Activated CD4-positive, alpha-beta T cell treated with anti-CD3 and anti-CD28 coated beads for 36 hours (primary cell): Measurements from ENCODE around the gene SCAMP4. TPM values are rescaled to one million over a fixed set of nuclear protein-coding genes. Genes with fewer than 3 reads are reported as not detected.

Experiments
- ATAC-seq: fragments of 200-7000 bp; cut with Tn5 transposase; one replicate; pipeline ENCODE4 v1.10.0; 2021; ENCODE audit warnings: mild to moderate bottlenecking, moderate library complexity
- CTCF ChIA-PET: fragments of 350-600 bp; sonication (Branson Sonifier 250); formaldehyde crosslinking; loops from one replicate; lab custom pipeline; 2021; ENCODE audit warnings: antibody characterized with exemption; lab: Charles Lee
- POLR2A ChIA-PET: fragments of 350-600 bp; sonication (Branson Sonifier 250); formaldehyde crosslinking; loops from one replicate; lab custom pipeline; 2021; ENCODE audit warnings: antibody characterized with exemption, inconsistent platforms; lab: Charles Lee
- DNase-seq: peaks from one replicate; pipeline ENCODE4 v3.0.0-alpha.2; 2020
- H3K27ac Mint-ChIP-seq: one replicate; pipeline ENCODE4 v1.8.0; 2021; ENCODE audit warnings: mixed read lengths
- H3K27me3 Mint-ChIP-seq: one replicate; pipeline ENCODE4 v1.8.0; 2021; ENCODE audit warnings: mixed read lengths
- H3K36me3 Mint-ChIP-seq: one replicate; pipeline ENCODE4 v1.8.0; 2021; ENCODE audit warnings: low read depth, mixed read lengths
- H3K4me1 Mint-ChIP-seq: one replicate; pipeline ENCODE4 v1.8.0; 2021; ENCODE audit warnings: mixed read lengths
- H3K4me3 Mint-ChIP-seq: one replicate; pipeline ENCODE4 v1.8.0; 2021; ENCODE audit warnings: mild to moderate bottlenecking, moderate library complexity, mixed read lengths
- H3K9me3 Mint-ChIP-seq: one replicate; pipeline ENCODE4 v1.8.0; 2021; ENCODE audit warnings: low read depth, mixed read lengths
- intact Hi-C, 2 experiments: fragments of 100-400 bp; cut with DNase I in 1 of 2; cut with micrococcal nuclease in 1 of 2; formaldehyde crosslinking; loops; one replicate each; pipeline versions ENCODE4 v1.14.2 to v1.15.1; 2022 to 2024; cut with DNase I, micrococcal nuclease
- total RNA-seq, 2 experiments: library from RNA; stranded (reverse); gene quantifications; one replicate each; pipeline ENCODE4 v1.2.3, GENCODE V29; 2021

Gene SCAMP4, protein sequence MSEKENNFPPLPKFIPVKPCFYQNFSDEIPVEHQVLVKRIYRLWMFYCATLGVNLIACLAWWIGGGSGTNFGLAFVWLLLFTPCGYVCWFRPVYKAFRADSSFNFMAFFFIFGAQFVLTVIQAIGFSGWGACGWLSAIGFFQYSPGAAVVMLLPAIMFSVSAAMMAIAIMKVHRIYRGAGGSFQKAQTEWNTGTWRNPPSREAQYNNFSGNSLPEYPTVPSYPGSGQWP
- 10 to 100 TPM; 20.5 to 25.6 TPM for total RNA-seq

DNA sequence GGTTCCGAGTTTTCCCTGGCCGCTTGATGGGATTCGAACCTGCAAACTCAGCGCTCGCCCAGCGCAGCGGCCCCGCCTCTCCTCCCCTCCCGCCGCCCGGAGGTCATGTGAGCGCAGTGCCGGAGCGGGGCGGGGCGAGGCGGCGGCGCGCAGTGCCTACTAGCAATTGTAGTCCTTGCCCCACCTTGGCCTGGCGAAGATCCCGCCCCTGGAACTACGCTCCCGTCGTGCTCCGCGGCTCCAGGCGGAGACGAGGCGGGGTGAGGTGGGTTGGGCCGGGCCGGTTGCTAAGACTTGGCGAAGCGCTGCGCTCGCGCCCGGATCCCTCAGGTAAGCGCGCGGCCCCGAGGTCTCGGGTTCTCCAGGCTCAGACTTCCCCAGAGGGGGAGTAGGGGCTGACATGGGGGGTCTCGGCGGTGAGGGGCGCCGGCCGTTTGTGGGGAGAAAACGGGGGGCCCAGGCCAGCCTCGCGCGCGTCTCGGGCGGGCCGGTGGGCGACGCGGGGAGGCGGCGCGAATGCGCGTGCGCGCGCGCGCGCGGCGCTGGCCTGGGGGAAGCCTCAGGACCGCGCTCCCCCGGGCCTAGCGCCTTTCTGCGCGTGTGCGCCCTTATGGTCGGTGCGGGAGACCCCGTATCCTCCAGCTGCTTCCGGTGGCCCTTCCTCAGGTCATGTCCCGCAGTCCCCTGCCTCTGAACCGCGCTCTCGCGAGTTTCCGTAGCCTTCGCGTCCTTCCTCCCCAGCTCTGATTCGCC is at the start of gene SCAMP4, which contains the start of gene ADAT3:
TSS of gene SCAMP4 (plus strand) at position 290 of the 753 bp plus-strand sequence. CDS start 9,621 bp downstream, outside the sequence.
TSS of gene ADAT3 (plus strand) at position 290 of the 753 bp plus-strand sequence. CDS start 6,649 bp downstream, outside the sequence.
- Mint-ChIP-seq H3K27ac (peak within 1 kb of the TSS; percentile 82), H3K9me3 (no peaks in the 10 kb centered on the region), H3K4me3 (peak within 1 kb of the TSS; percentile 84), H3K36me3 (peaks cover 6% of the 10 kb centered on the region), H3K4me1 (peaks cover 46% of the 10 kb centered on the region), H3K27me3 (no peaks in the 10 kb centered on the region)
- intact Hi-C loops: loop anchor here (1.0 to 2.0 kb wide), 10 partner anchors 20 to 331 kb away; partner anchors contain the start of genes ABHD17A (in 2 of the 2), AP3D1 (in 1 of the 2), IZUMO4 (in 1 of the 2) and MOB3A (in 1 of the 2)
- peak; percentile 98 for ATAC-seq
- ChIA-PET CTCF (interaction anchor here (1.0 kb wide), 1 partner anchor 8 kb away, joined by 5 read pairs; no protein-coding TSS in a partner anchor), POLR2A (interaction anchor here (0.5 to 0.7 kb wide), 2 partner anchors 8 to 682 kb away, joined by 4 to 5 read pairs; no protein-coding TSS in a partner anchor)
- DNase-seq: peak; percentile 100

DNA sequence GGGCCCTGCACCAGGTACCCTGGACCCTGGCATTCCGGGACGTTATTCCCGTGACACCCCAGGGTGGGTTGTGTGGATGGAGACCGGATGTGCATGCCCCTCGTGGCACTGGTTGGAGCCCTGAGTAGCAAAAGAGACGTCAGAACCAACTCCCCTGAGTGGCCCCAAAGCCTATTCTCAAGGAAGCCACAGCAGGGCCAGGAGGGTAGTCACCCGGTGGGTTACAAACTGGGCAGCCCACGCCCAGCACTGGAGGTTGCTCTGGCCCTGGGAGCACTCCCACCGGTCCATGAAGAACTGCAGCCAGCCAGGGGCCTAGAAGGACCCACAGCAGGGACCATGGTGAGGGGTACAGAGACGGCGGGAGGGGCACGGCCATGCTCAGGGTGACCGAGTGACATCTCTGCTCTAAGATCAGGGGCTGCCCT is 49.4 kb upstream of the SCAMP4 start:
- Mint-ChIP-seq H3K9me3 (no peaks in the 10 kb centered on the region), H3K4me3 (peak overlapping the region; percentile 78)
- CTCF ChIA-PET: interaction anchor here (0.6 kb wide), 1 partner anchor 452 kb away, joined by 4 read pairs; no protein-coding TSS in a partner anchor

DNA sequence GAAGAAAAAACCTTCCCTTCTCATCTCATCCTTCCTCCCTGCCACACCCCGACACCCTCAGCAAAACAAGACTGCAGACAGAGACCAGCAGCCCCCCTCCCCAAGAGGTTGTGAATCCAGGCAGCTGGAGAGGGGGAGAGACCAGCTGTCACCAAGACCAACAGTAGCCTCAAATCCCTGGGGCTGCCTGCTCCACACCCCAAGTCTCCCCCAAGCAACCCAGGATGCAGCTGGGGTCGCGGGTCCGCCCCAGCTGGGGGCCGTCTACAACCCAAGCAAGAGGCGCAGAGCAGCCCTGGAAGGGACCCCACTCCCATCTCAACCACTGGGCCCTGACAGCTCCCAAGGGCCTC is 48.9 kb upstream of the SCAMP4 start:
- ChIA-PET POLR2A (interaction anchor here (0.6 to 1.1 kb wide), 2 partner anchors 9 to 11 kb away, joined by 3 to 4 read pairs; no protein-coding TSS in a partner anchor), CTCF (interaction anchor here (0.6 kb wide), 1 partner anchor 453 kb away, joined by 4 read pairs; no protein-coding TSS in a partner anchor)
- H3K27me3 Mint-ChIP-seq: no peaks in the 10 kb centered on the region
- H3K4me1 Mint-ChIP-seq: peaks cover 66% of the 10 kb centered on the region
- DNase-seq (no peak), ATAC-seq (no peak)
- H3K4me3 Mint-ChIP-seq: peak overlapping the region; percentile 78
- peak overlapping the region; percentile 86 for H3K27ac Mint-ChIP-seq
- H3K9me3 Mint-ChIP-seq: no peaks in the 10 kb centered on the region
- intact Hi-C loops: loop anchor here in 1 of 2 experiments (10.0 kb wide), 1 partner anchor 792 kb away; the partner anchor contains the start of gene ARHGAP45
- peaks cover 2% of the 10 kb centered on the region for H3K36me3 Mint-ChIP-seq

More for the DNA sequence above, 49.4 kb upstream of the SCAMP4 start:
- POLR2A ChIA-PET: no interaction called here
- DNase-seq (peak; percentile 63), ATAC-seq (peak; percentile 40)
- intact Hi-C loops: loop anchor here (1.0 to 10.0 kb wide), 3 partner anchors 7 to 791 kb away; partner anchors contain the start of genes KLF16 (in 2 of the 2), ARHGAP45 (in 1 of the 2) and ATP8B3 (in 1 of the 2)
- no peaks in the 10 kb centered on the region for H3K27me3 Mint-ChIP-seq
- peaks cover 2% of the 10 kb centered on the region for H3K36me3 Mint-ChIP-seq
- peaks cover 66% of the 10 kb centered on the region for H3K4me1 Mint-ChIP-seq
- peak overlapping the region; percentile 86 for H3K27ac Mint-ChIP-seq

DNA sequence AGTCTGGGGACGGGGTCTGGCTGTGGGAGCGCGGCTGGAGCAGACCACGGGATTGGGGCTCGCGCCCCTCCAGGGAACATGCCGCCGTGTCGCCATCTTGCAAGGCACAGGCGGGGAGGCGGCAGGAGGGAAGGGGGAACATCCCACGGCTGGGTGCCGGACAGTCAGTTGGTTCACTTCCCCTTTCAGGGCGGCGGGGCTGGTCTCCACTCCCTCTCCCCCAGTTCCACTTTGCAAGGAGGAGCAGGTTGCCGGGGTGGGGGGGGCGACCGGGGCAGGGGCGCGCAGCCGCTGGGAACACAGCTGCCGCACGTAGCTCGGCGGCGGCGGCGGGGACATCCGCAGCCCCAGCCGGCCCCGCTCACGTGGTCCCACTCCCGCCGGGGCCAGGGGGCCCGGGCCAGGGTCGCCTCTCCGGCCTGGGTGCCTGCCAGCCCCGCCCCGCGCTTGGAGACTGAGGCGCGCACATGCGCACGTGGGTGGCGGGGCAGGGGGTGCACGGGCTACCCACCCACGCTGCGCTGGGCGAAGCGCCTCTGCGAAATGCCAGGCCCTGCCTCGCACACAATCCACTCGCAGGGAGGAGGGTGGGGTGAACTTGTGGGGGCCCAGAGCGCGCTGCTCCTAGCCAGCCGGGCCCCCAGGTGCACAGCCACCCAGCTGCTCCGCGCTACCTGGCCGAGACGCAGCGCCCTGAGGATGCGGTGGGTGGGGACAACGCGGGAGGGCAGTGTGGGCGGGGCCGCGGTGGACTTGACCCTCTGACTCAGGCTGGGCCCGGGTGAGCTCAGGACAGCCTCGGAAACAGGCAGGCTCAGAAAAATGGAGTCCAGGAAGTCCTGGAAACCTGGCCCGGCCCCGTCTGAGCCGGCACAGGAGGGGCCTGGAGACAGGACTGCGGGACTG is 48.2 kb upstream of the SCAMP4 start:
- intact Hi-C loops: loop anchor here in 1 of 2 experiments (10.0 kb wide), 1 partner anchor 792 kb away; the partner anchor contains the start of gene ARHGAP45
- peaks cover 2% of the 10 kb centered on the region for H3K36me3 Mint-ChIP-seq
- peak overlapping the region; percentile 86 for H3K27ac Mint-ChIP-seq
- DNase-seq (peak; percentile 76), ATAC-seq (peak; percentile 11)
- peak overlapping the region; percentile 78 for H3K4me3 Mint-ChIP-seq
- POLR2A ChIA-PET: interaction anchor here (0.6 to 1.1 kb wide), 2 partner anchors 10 to 12 kb away, joined by 3 to 4 read pairs; no protein-coding TSS in a partner anchor
- H3K4me1 Mint-ChIP-seq: peaks cover 70% of the 10 kb centered on the region
- CTCF ChIA-PET: interaction anchor here (0.6 kb wide), 1 partner anchor 453 kb away, joined by 4 read pairs; no protein-coding TSS in a partner anchor
- no peaks in the 10 kb centered on the region for H3K27me3 Mint-ChIP-seq
- H3K9me3 Mint-ChIP-seq: no peaks in the 10 kb centered on the region

DNA sequence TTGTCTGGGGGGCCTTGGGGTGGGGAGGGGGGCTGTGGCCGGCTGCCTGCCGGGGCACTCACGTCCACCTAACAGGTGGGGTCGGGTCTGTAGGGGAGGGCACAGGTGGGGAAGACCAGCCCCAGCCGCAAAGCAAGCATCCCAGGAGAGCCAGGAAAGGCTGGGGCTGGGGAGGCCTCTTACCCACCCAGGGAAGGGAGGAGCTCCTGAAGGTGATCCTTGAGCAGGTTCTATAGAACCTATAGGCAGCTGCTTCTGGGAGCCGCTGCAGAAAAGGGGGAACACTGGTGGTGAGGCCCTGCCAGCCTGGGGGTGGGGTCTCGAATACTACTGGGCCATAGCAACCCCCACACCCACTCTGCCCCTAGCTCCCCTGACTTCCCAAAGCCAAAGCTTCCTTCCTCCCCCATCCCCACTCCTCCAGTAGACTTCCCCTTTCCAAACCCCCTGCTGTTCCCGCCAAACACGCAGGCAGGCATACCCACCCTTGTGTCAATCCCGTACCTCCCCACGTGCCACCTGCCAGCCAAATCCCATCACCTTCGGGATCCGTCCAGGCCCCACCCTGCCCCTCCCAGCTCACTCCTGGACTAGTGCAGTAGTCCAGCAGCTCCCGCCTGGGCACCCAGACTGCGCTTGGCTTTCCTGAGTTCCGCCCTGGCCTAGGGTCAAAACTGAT is 47.4 kb upstream of the SCAMP4 start:
- POLR2A ChIA-PET: interaction anchor here (1.1 kb wide), 1 partner anchor 13 kb away, joined by 3 read pairs; no protein-coding TSS in a partner anchor
- DNase-seq (no peak), ATAC-seq (no peak)
- Mint-ChIP-seq H3K36me3 (peaks cover 2% of the 10 kb centered on the region), H3K27ac (peak overlapping the region; percentile 47), H3K4me3 (peak overlapping the region; percentile 78), H3K27me3 (no peaks in the 10 kb centered on the region), H3K9me3 (no peaks in the 10 kb centered on the region), H3K4me1 (peaks cover 65% of the 10 kb centered on the region)
- intact Hi-C loops: loop anchor here in 1 of 2 experiments (10.0 kb wide), 1 partner anchor 793 kb away; the partner anchor contains the start of gene ARHGAP45
- CTCF ChIA-PET: interaction anchor here (0.6 to 0.7 kb wide), 2 partner anchors 206 to 372 kb away, joined by 3 read pairs; no protein-coding TSS in a partner anchor

DNA sequence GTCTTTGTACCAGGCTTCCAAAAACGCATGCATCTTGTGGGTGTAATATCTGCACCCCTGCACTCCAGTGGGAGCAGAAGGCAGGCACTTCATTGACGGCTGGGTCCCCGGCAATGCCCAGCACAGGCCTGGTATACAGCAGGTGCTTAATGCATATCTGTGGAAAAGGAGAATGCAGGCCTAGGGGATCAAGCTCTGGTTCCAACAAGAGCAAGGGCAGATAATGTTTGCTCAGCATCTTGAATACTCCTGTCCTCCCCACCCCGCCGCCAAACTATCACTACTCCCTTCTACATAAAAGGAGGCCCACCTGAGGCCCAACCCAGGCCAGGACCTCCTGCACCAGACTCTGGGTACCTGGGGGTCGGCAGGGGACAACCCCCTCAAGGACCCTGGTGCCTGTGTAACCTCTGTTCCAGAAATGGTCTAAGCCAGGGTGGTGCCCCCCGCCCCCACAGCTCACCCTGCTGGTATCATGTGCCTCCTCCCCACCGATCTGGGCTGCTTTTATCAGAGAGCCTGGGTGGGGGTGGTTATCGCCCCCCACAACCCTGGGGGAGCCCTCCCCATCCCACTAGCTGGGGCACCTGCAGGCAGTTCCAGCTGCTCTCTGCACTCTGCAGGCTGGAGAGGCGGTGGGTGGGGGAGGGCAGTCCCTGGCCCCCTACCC is 46.7 kb upstream of the SCAMP4 start:
- DNase-seq: no peak
- CTCF ChIA-PET: interaction anchor here (0.6 to 0.7 kb wide), 2 partner anchors 196 to 371 kb away, joined by 3 to 4 read pairs; no protein-coding TSS in a partner anchor
- POLR2A ChIA-PET: no interaction called here
- H3K4me1 Mint-ChIP-seq: peaks cover 58% of the 10 kb centered on the region
- no peak for ATAC-seq
- peak overlapping the region; percentile 47 for H3K27ac Mint-ChIP-seq
- H3K4me3 Mint-ChIP-seq: no peak overlapping the region
- H3K36me3 Mint-ChIP-seq: no peaks in the 10 kb centered on the region
- intact Hi-C loops: loop anchor here in 1 of 2 experiments (10.0 kb wide), 1 partner anchor 794 kb away; the partner anchor contains the start of gene ARHGAP45
- H3K9me3 Mint-ChIP-seq: no peaks in the 10 kb centered on the region
- no peaks in the 10 kb centered on the region for H3K27me3 Mint-ChIP-seq

DNA sequence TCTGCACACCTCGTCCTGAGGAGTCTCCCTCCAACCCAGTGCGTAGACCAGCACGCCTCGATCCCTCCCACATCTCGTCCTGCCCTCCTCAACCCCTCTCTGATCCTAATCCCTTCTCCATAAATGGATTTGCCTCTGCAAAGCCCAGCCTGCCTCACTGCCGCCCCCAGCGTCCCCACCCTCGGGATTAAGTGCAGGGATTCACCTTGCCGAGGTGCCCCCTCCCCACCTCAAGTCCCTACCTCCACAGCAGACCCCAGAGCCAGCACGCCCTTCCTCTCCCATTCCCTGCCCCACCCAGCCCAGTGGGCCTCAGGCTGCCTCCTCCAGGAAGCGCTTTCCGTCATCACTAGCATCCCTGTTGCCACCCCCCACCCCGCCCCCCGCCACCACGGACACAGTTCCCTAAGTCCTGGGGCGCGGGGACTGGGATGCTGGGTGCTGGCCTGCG is 45.8 kb upstream of the SCAMP4 start:
- CTCF ChIA-PET: no interaction called here
- DNase-seq: no peak
- peak overlapping the region; percentile 8 for H3K4me3 Mint-ChIP-seq
- intact Hi-C loops: loop anchor here in 1 of 2 experiments (10.0 kb wide), 1 partner anchor 795 kb away; the partner anchor contains the start of gene ARHGAP45
- no peak for ATAC-seq
- no peaks in the 10 kb centered on the region for H3K36me3 Mint-ChIP-seq
- H3K4me1 Mint-ChIP-seq: peaks cover 57% of the 10 kb centered on the region
- no peak overlapping the region for H3K27ac Mint-ChIP-seq
- H3K9me3 Mint-ChIP-seq: no peaks in the 10 kb centered on the region
- POLR2A ChIA-PET: no interaction called here
- H3K27me3 Mint-ChIP-seq: no peaks in the 10 kb centered on the region

DNA sequence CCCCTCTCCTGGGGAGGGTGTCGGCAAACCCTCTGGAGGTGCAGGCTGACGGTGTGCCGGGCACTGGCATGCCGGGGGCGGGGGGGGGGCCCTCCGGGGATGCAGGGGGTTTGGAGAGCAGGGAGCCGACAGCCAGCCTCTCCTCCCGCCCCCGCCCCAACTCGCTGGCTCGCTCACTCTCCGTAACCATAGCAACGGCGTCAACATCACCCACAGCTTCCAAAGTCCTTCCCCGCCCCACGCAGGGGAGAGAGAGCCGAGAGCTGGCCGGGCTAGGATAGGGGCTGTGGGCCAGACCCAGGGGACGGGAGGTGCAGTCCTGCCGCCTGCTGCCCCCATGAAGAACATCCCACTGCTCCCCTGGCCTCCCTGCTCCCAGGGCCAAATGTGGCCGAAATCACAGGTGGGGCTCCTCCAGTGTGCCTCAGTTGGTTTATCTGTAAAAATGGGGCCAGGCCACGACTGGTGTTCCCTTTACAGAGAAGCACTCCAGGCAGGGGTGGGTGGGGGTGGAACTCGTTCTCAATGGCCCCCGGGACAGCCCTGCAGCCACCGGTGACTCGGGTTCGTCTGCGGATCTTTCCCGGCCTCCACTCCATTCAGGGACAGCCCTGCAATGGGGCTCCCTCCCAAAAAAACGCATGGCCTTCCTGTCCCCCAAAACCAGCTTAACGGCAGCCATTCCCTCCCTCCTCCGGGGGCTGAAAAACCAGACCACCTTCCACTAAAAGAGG is 45.0 kb upstream of the SCAMP4 start:
- DNase-seq (peak; percentile 83), ATAC-seq (no peak)
- peaks cover 48% of the 10 kb centered on the region for H3K4me1 Mint-ChIP-seq
- H3K4me3 Mint-ChIP-seq: peak overlapping the region; percentile 12
- no peaks in the 10 kb centered on the region for H3K27me3 Mint-ChIP-seq
- intact Hi-C loops: loop anchor here in 1 of 2 experiments (5.0 kb wide), 4 partner anchors 202 to 1063 kb away; partner anchors contain the start of genes CIRBP, MBD3 and PTBP1
- H3K36me3 Mint-ChIP-seq: no peaks in the 10 kb centered on the region
- no peak overlapping the region for H3K27ac Mint-ChIP-seq
- ChIA-PET CTCF (interaction anchor here (0.6 kb wide), 1 partner anchor 289 kb away, joined by 3 read pairs; no protein-coding TSS in a partner anchor), POLR2A (no interaction called here)
- H3K9me3 Mint-ChIP-seq: no peaks in the 10 kb centered on the region
